Kidney (tissue), 14 donors: ENCODE data around the gene ARID5B. TPM values are rescaled to one million over a fixed set of nuclear protein-coding genes. Genes with fewer than 3 reads are reported as not detected.

Source experiments
- DNase-seq, 5 donors: peaks; one replicate each; pipeline ENCODE4 v3.0.0-alpha.2; 2013 to 2020
- FAIRE-seq: peaks from 2 replicates; lab custom pipeline; 2012; peaks lifted over from hg19 to GRCh38; lab: Jason Lieb, UNC
- H3K27ac ChIP-seq, 2 donors: one replicate each; pipeline ENCODE4 v1.7.0; 2013; ENCODE audit warnings: low read depth in 2 of 2, low read length in 2 of 2, inconsistent platforms in 1 of 2
- H3K27me3 ChIP-seq: one replicate; pipeline ENCODE4 v1.7.1; 2013; ENCODE audit warnings: low read length, inconsistent platforms; ENCODE audit not compliant: control insufficient read depth, insufficient read depth
- H3K36me3 ChIP-seq, 3 donors: one replicate each; pipeline versions ENCODE4 v1.7.0 to v1.7.1; 2013; ENCODE audit warnings: low read length in 3 of 3, control low read depth in 1 of 3, inconsistent platforms in 1 of 3; ENCODE audit not compliant: insufficient read depth in 3 of 3, control insufficient read depth in 2 of 3
- H3K4me1 ChIP-seq, 3 donors: one replicate each; pipeline versions ENCODE4 v1.7.0 to v1.7.1; 2013; ENCODE audit warnings: low read length in 3 of 3, inconsistent platforms in 1 of 3, low read depth in 1 of 3; ENCODE audit not compliant: control insufficient read depth in 2 of 3, insufficient read depth in 2 of 3
- H3K4me3 ChIP-seq, 3 donors: one replicate each; pipeline versions ENCODE4 v1.7.0 to v1.8.1; 2013; ENCODE audit warnings: low read length in 3 of 3, control low read depth in 1 of 3, inconsistent platforms in 1 of 3
- H3K9ac ChIP-seq, 3 donors: one replicate each; pipeline versions ENCODE4 v1.7.0 to v1.7.1; 2013; ENCODE audit warnings: low read length in 3 of 3, control low read depth in 1 of 3, inconsistent platforms in 1 of 3
- H3K9me3 ChIP-seq, 3 donors: one replicate each; pipeline versions ENCODE4 v1.7.0 to v1.7.1; 2013; ENCODE audit warnings: low read length in 3 of 3, control low read depth in 1 of 3, inconsistent platforms in 1 of 3; ENCODE audit not compliant: control insufficient read depth in 2 of 3, insufficient read depth in 1 of 3
- intact Hi-C: fragments of 100-400 bp; cut with DNase I; formaldehyde crosslinking; loops from one replicate; pipeline ENCODE4 v1.11.1; 2022
- polyA plus RNA-seq: library from polyadenylated mRNA; stranded (reverse); fragments of 350-450 nt; fragmentation: Illumina TruSeq; extraction: RNeasy Lipid Tissue Mini Kit (QIAGEN cat#74804); gene quantifications from one replicate; pipeline ENCODE4 v1.2.3, GENCODE V29; 2014; ENCODE audit warnings: low read depth, low replicate concordance; ENCODE audit not compliant: insufficient read depth
- total RNA-seq: library from RNA; stranded (reverse); fragmentation: NEBNext Ultra II Directional; extraction: Animal tissue kit (Norgen Biotek cat#: 25700); gene quantifications from one replicate; pipeline ENCODE4 v1.2.1, GENCODE V29; 2021
- TF ChIP-seq, protein P1 (sequence below): IDR thresholded peaks from 3 replicates; pipeline ENCODE4 v1.5.1; 2012; ENCODE audit warnings: mild to moderate bottlenecking, moderate library complexity, borderline replicate concordance; ENCODE audit not compliant: insufficient read depth; ENCODE audit errors: extremely low read depth
- donor health status: control.
- donor health status: control.
- donor health status: control.
- donor health status: control.
- donor health status: control.
- donor health status: DM: yes; HTN: yes; CAD: no.
- donor health status: Normal renal cell carcinoma (clear cell type).

Gene ARID5B
- total and polyA plus RNA-seq, 2 donors from 2014 or later, result 8.6 to 77.9 TPM

DNA sequence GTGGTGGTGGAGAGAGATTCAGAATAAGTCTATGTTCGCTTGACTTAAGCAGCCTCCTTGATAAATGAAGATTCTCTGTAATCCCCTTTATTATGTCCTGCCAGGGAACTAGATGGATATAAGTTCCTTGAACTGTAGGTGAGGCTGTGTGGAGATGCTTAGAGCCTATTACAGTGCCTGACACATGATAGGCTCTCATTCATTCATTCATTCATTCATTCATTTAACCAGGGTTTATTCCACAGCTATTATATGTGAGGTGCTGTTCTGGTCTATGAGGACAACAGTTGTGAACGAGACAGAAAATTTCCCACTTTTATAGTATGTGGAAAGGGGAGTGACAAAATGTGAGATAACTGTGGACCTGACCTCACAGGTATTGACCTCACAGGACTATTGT is 105.6 kb downstream of the ARID5B start:
- no peaks in the 10 kb centered on the region for H3K9me3 ChIP-seq
- no peak for DNase-seq
- H3K27me3 ChIP-seq, result no peaks in the 10 kb centered on the region
- H3K4me3 ChIP-seq, result no peak overlapping the region
- H3K27ac ChIP-seq, result no peak overlapping the region
- H3K9ac ChIP-seq, result no peak overlapping the region
- no peaks in the 10 kb centered on the region for H3K36me3 ChIP-seq
- H3K4me1 ChIP-seq, result peaks cover 0 to 35% (median 9%) of the 10 kb centered on the region in 3 donors
- no peak for FAIRE-seq
- TF ChIP-seq, protein P1, sequence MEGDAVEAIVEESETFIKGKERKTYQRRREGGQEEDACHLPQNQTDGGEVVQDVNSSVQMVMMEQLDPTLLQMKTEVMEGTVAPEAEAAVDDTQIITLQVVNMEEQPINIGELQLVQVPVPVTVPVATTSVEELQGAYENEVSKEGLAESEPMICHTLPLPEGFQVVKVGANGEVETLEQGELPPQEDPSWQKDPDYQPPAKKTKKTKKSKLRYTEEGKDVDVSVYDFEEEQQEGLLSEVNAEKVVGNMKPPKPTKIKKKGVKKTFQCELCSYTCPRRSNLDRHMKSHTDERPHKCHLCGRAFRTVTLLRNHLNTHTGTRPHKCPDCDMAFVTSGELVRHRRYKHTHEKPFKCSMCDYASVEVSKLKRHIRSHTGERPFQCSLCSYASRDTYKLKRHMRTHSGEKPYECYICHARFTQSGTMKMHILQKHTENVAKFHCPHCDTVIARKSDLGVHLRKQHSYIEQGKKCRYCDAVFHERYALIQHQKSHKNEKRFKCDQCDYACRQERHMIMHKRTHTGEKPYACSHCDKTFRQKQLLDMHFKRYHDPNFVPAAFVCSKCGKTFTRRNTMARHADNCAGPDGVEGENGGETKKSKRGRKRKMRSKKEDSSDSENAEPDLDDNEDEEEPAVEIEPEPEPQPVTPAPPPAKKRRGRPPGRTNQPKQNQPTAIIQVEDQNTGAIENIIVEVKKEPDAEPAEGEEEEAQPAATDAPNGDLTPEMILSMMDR, result no peak
- intact Hi-C loops, result no loop called here

DNA sequence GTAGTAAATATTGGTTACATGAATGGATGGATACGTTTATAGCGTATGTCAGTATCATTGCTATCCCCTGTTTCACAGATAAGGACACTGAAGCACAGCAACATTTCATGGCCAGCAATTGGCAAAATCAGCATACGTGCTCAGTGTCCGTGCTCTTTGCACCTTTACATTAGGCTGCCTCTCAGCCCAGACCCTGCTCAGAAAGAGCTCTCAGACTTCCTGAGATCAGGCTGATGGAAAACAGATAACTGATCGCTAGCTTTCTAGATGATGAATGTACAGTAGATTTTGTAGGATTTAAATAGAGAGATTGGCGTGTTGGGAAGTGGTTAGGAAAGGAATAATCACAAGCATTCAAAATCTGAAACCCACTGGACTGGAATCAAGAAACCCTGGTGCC is 106.7 kb downstream of the ARID5B start:
- H3K36me3 ChIP-seq, result no peaks in the 10 kb centered on the region
- DNase-seq (no peak), FAIRE-seq (no peak)
- TF ChIP-seq, protein P1, result no peak
- no peak overlapping the region for H3K9ac ChIP-seq
- no peak overlapping the region for H3K27ac ChIP-seq
- H3K9me3 ChIP-seq, result no peaks in the 10 kb centered on the region
- H3K4me1 ChIP-seq, result peaks cover 0 to 26% (median 9%) of the 10 kb centered on the region in 3 donors
- H3K4me3 ChIP-seq, result no peak overlapping the region
- intact Hi-C loops, result no loop called here
- no peaks in the 10 kb centered on the region for H3K27me3 ChIP-seq

DNA sequence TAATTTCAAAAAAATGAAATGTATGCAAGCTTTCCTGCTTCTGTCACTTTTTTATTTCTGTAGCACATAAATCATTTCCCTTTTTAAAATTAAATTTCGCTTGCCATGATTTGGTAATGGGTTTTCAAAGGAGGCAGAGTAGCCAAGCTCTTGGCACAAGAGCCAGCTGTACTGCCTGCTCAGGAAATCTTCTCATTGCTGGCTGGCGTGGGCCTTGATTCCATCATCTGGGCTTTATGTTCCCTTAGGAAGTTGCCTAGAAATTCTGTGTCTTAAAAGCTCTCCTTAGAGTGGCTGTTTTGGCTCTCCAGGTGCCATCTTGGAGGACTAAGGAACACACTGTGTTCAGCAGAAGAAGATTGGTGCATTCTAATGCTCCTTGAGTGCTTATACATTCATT is 107.4 kb downstream of the ARID5B start:
- no peak overlapping the region for H3K9ac ChIP-seq
- no peaks in the 10 kb centered on the region for H3K36me3 ChIP-seq
- intact Hi-C loops, result no loop called here
- peaks cover 0 to 21% (median 5%) of the 10 kb centered on the region in 3 donors for H3K4me1 ChIP-seq
- no peaks in the 10 kb centered on the region for H3K9me3 ChIP-seq
- no peak for DNase-seq
- TF ChIP-seq, protein P1, result no peak
- FAIRE-seq, result no peak
- no peak overlapping the region for H3K27ac ChIP-seq
- H3K4me3 ChIP-seq, result no peak overlapping the region
- H3K27me3 ChIP-seq, result no peaks in the 10 kb centered on the region

DNA sequence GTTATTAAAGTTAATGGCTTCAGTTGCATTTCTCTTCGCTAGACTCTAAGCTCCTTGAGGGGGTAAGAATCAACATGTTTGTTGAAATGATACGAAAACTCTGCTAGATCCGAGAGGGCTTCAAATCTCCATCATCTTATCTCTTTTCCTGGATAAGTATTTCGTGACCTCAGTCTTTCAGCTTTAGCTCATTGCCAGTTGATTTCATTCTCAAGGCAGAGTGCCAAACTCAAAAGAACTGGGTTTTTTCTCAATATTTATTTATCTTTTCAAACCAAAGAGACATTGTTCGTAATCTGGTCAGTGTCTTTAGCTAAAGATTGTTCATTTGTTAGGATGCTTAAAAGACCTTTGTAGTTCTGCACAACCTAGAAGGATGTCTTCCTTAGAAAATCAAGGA is 108.9 kb downstream of the ARID5B start:
- no peak for DNase-seq
- no peak overlapping the region for H3K4me3 ChIP-seq
- no peak overlapping the region for H3K9ac ChIP-seq
- H3K9me3 ChIP-seq, result no peaks in the 10 kb centered on the region
- peaks cover 0 to 13% (median 0%) of the 10 kb centered on the region in 3 donors for H3K4me1 ChIP-seq
- H3K36me3 ChIP-seq, result no peaks in the 10 kb centered on the region
- no peak overlapping the region for H3K27ac ChIP-seq
- no peaks in the 10 kb centered on the region for H3K27me3 ChIP-seq
- FAIRE-seq, result no peak
- intact Hi-C loops, result no loop called here
- TF ChIP-seq, protein P1, result no peak
